HG03135 (cell line): ENCODE data around the gene CST1.
A peak's percentile ranks its signal among the peaks of the same experiment; 100 is the strongest.
"Not testable (repeated sequence)": the region's sequence is repeated elsewhere in the genome, so short reads cannot be mapped to it uniquely, and the experiment has no call there.

ENCODE experiments used
- ATAC-seq: cut with Tn5 transposase; IDR thresholded peaks from one replicate; pipeline ENCODE4 v1.9.1; 2021; ENCODE audit warnings: mild to moderate bottlenecking, moderate library complexity; ENCODE audit not compliant: unreplicated experiment

Gene CST1

GRCh38 chr20:23755131-23755611 lies 4.4 kb upstream of the CST1 start:
- ATAC-seq = not testable (repeated sequence)

GRCh38 chr20:23754731-23755130 lies 4.0 kb upstream of the CST1 start:
- no peak for ATAC-seq

- ATAC-seq = no peak
Observed at GRCh38 chr20:23753589-23753988, 2.9 kb upstream of the CST1 start.

GRCh38 chr20:23753194-23753548 lies 2.4 kb upstream of the CST1 start:
- ATAC-seq = no peak

GRCh38 chr20:23752481-23753193 lies 1.9 kb upstream of the CST1 start:
- ATAC-seq = no peak

GRCh38 chr20:23752019-23752418 lies 1.3 kb upstream of the CST1 start:
- no peak for ATAC-seq

GRCh38 chr20:23749746-23750145 lies 989 bp downstream of the CST1 start:
- no peak for ATAC-seq

GRCh38 chr20:23748975-23749374 lies 1.8 kb downstream of the CST1 start:
- ATAC-seq = not testable (repeated sequence)

- not testable (repeated sequence) for ATAC-seq
Observed at GRCh38 chr20:23747551-23747950, 3.2 kb downstream of the CST1 start.

- ATAC-seq = not testable (repeated sequence)
Observed at GRCh38 chr20:23747092-23747491, 3.6 kb downstream of the CST1 start.

- ATAC-seq = no peak
Observed at GRCh38 chr20:23746321-23746720, 4.4 kb downstream of the CST1 start.

GRCh38 chr20:23745247-23745646 lies 5.5 kb downstream of the CST1 start:
- no peak for ATAC-seq

- ATAC-seq = no peak
Observed at GRCh38 chr20:23744817-23745216, 5.9 kb downstream of the CST1 start.

- ATAC-seq = not testable (repeated sequence)
Observed at GRCh38 chr20:23735391-23735790, 15.3 kb downstream of the CST1 start.

GRCh38 chr20:23734949-23735348 lies 15.8 kb downstream of the CST1 start:
- not testable (repeated sequence) for ATAC-seq

GRCh38 chr20:23734440-23734839 lies 16.3 kb downstream of the CST1 start:
- ATAC-seq = not testable (repeated sequence)

- ATAC-seq = no peak
Observed at GRCh38 chr20:23727016-23727415, 23.7 kb downstream of the CST1 start.

- no peak for ATAC-seq
Observed at GRCh38 chr20:23725102-23725501, 25.6 kb downstream of the CST1 start.

- peak; percentile 80 for ATAC-seq
Observed at GRCh38 chr20:23723659-23724307, 27.0 kb downstream of the CST1 start.

GRCh38 chr20:23722851-23723250 lies 27.9 kb downstream of the CST1 start:
- ATAC-seq = not testable (repeated sequence)

- ATAC-seq = no peak
Observed at GRCh38 chr20:23721962-23722361, 28.8 kb downstream of the CST1 start.

- ATAC-seq = not testable (repeated sequence)
Observed at GRCh38 chr20:23719351-23719750, 31.4 kb downstream of the CST1 start.
